Prostate gland (tissue), 2 donors: ENCODE results near the gene FARP1. TPM values are rescaled to one million over a fixed set of nuclear protein-coding genes. Genes with fewer than 3 reads are reported as not detected.

ENCODE experiments used
- DNase-seq: peaks from one replicate; pipeline ENCODE4 v3.0.0-alpha.2; 2019; ENCODE audit warnings: low spot score
- H3K27ac ChIP-seq, 2 donors: fragments of 200-600 bp; sonication (generic); 2 replicates each; pipeline ENCODE4 v1.5.1; 2017 to 2019
- H3K27me3 ChIP-seq: fragments of 200-600 bp; sonication (generic); replicated peaks from 2 replicates; pipeline ENCODE4 v1.5.1; 2019; ENCODE audit not compliant: insufficient read depth
- H3K36me3 ChIP-seq, 2 donors: fragments of 200-600 bp; sonication (generic); 1 replicate in 1 of 2; 2 replicates in 1 of 2; pipeline versions ENCODE4 v1.5.1 to v1.8.1; 2017 to 2019
- H3K4me1 ChIP-seq: fragments of 200-600 bp; sonication (generic); replicated peaks from 2 replicates; pipeline ENCODE4 v1.5.1; 2019
- H3K4me3 ChIP-seq, 2 donors: fragments of 200-600 bp; sonication (generic); 2 replicates each; pipeline ENCODE4 v1.5.1; 2017 to 2019
- H3K9me3 ChIP-seq: fragments of 200-600 bp; sonication (generic); 2 replicates; pipeline ENCODE4 v1.5.1; 2017
- CTCF ChIP-seq, 4 experiments: fragments of 200-600 bp in 2 of 4; fragments of 450-650 bp in 2 of 4; sonication (generic) in 2 of 4; IDR thresholded peaks; 1 replicate in 3 of 4; 2 replicates in 1 of 4; pipeline ENCODE4 v1.5.1; 2016 to 2019; ENCODE audit warnings: antibody characterized with exemption in 4 of 4, mild to moderate bottlenecking in 2 of 4, moderate library complexity in 2 of 4
- POLR2A ChIP-seq: fragments of 450-650 bp; IDR thresholded peaks from one replicate; pipeline ENCODE4 v1.6.1; 2016; ENCODE audit warnings: antibody characterized with exemption, mild to moderate bottlenecking
- POLR2AphosphoS5 ChIP-seq: sonication (generic); formaldehyde crosslinking; IDR thresholded peaks from one replicate; pipeline ENCODE4 v1.6.1; 2017; ENCODE audit warnings: antibody characterized with exemption
- WGBS: methylation state at CpG from one replicate; pipeline ENCODE4 v1.1.5; 2018; 5-methylcytosine and 5-hydroxymethylcytosine counted together
- intact Hi-C: fragments of 100-400 bp; cut with DNase I; formaldehyde crosslinking; loops from one replicate; pipeline ENCODE4 v1.14.2; 2022
- total RNA-seq, 2 donors: library from RNA; depleted of rRNA; stranded (reverse); fragments of >200 nt; gene quantifications; one replicate each; pipeline ENCODE4 v1.1.0, GENCODE V29; 2016

Gene FARP1
- total RNA-seq, 2 donors from 2014 or later: 70.6 to 77.5 TPM

GRCh38 chr13:98456413-98456845, 313.5 kb downstream of the FARP1 start:
- WGBS: 81% methylated on average over 6 of the region's 6 CpGs
- intact Hi-C loops: no loop called here
- no peak overlapping the region for H3K27ac ChIP-seq

GRCh38 chr13:98457053-98457452, 314.2 kb downstream of the FARP1 start:
- H3K9me3 ChIP-seq: no peaks in the 10 kb centered on the region
- no peak overlapping the region for H3K27ac ChIP-seq
- DNase-seq: no peak
- TF ChIP-seq POLR2A (no peak), POLR2AphosphoS5 (no peak), CTCF (IDR thresholded peaks at IDR 0.05) (no peak)
- H3K27me3 ChIP-seq: no peaks in the 10 kb centered on the region
- WGBS: 94% methylated on average over 13 of the region's 13 CpGs
- no peaks in the 10 kb centered on the region for H3K4me1 ChIP-seq
- peaks cover 0 to 5% of the 10 kb centered on the region in 2 donors for H3K36me3 ChIP-seq
- intact Hi-C loops: no loop called here
- no peak overlapping the region for H3K4me3 ChIP-seq

More at GRCh38 chr13:98456413-98456845, 313.5 kb downstream of the FARP1 start:
- Histone ChIP-seq H3K27me3 (no peaks in the 10 kb centered on the region), H3K36me3 (peaks cover 0 to 5% of the 10 kb centered on the region in 2 donors), H3K4me1 (peaks cover 5% of the 10 kb centered on the region), H3K9me3 (no peaks in the 10 kb centered on the region), H3K4me3 (no peak overlapping the region)
- no peak for DNase-seq
- no peak for TF ChIP-seq POLR2A
- TF ChIP-seq POLR2AphosphoS5: no peak
- no peak for TF ChIP-seq CTCF (IDR thresholded peaks at IDR 0.05)

GRCh38 chr13:98458431-98458830, 315.5 kb downstream of the FARP1 start:
- WGBS: 75% methylated on average over 16 of the region's 16 CpGs
- TF ChIP-seq POLR2AphosphoS5 (no peak), POLR2A (no peak), CTCF (IDR thresholded peaks at IDR 0.05) (no peak)
- H3K9me3 ChIP-seq: no peaks in the 10 kb centered on the region
- H3K27me3 ChIP-seq: no peaks in the 10 kb centered on the region
- no peak for DNase-seq
- intact Hi-C loops: no loop called here
- no peak overlapping the region for H3K27ac ChIP-seq
- no peaks in the 10 kb centered on the region for H3K4me1 ChIP-seq
- H3K4me3 ChIP-seq: no peak overlapping the region
- peaks cover 0 to 5% of the 10 kb centered on the region in 2 donors for H3K36me3 ChIP-seq

- intact Hi-C loops: no loop called here
- no peak overlapping the region for H3K4me3 ChIP-seq
- TF ChIP-seq CTCF (IDR thresholded peaks at IDR 0.05): no peak
- H3K36me3 ChIP-seq: peaks cover 0 to 5% of the 10 kb centered on the region in 2 donors
- no peak for DNase-seq
- H3K9me3 ChIP-seq: no peaks in the 10 kb centered on the region
- 91% methylated on average over 16 of the region's 18 CpGs for WGBS
- no peak overlapping the region for H3K27ac ChIP-seq
- H3K4me1 ChIP-seq: no peaks in the 10 kb centered on the region
- no peaks in the 10 kb centered on the region for H3K27me3 ChIP-seq
These were observed 316.3 kb downstream of the FARP1 start for GRCh38 chr13:98459171-98459681.

GRCh38 chr13:98459721-98460370, 317.0 kb downstream of the FARP1 start:
- H3K9me3 ChIP-seq: no peaks in the 10 kb centered on the region
- TF ChIP-seq POLR2AphosphoS5 (no peak), POLR2A (no peak), CTCF (IDR thresholded peaks at IDR 0.05) (no peak)
- H3K4me1 ChIP-seq: no peaks in the 10 kb centered on the region
- H3K27ac ChIP-seq: no peak overlapping the region
- H3K36me3 ChIP-seq: peaks cover 0 to 5% of the 10 kb centered on the region in 2 donors
- no peaks in the 10 kb centered on the region for H3K27me3 ChIP-seq
- DNase-seq: no peak
- 84% methylated on average over 13 of the region's 13 CpGs for WGBS
- intact Hi-C loops: no loop called here
- H3K4me3 ChIP-seq: no peak overlapping the region
